ENCODE results near the gene UBL4A.

UBL4A gene

GRCh38 chrX:154463611-154464220 is 22.7 kb downstream of the UBL4A start:
- no peak overlapping the region for H3K4me3 ChIP-seq (ENCODE audit: low read depth in 1 of 2, low read length in 1 of 2)

GRCh38 chrX:154462396-154462795 is 24.0 kb downstream of the UBL4A start:
- Histone ChIP-seq H3K9me3 (no peaks in the 10 kb centered on the region), H3K27ac (no peak overlapping the region), H3K36me3 (no peaks in the 10 kb centered on the region), H3K4me3 (ENCODE audit: low read depth in 1 of 2, low read length in 1 of 2) (no peak overlapping the region), H3K4me1 (ENCODE audit: control insufficient read depth in 1 of 2, insufficient read depth in 1 of 2, low read depth in 1 of 2, low read length in 1 of 2) (peaks cover 5 to 6% of the 10 kb centered on the region in 2 experiments), H3K27me3 (peaks cover 20% of the 10 kb centered on the region)
- TF ChIP-seq CTCF (IDR thresholded peaks at IDR 0.05), result no peak

More at GRCh38 chrX:154463611-154464220, 22.7 kb downstream of the UBL4A start:
- TF ChIP-seq CTCF (IDR thresholded peaks at IDR 0.05), result no peak
- peaks cover 0 to 1% of the 10 kb centered on the region in 2 experiments for H3K4me1 ChIP-seq (ENCODE audit: control insufficient read depth in 1 of 2, insufficient read depth in 1 of 2, low read depth in 1 of 2, low read length in 1 of 2)
- no peaks in the 10 kb centered on the region for H3K36me3 ChIP-seq
- H3K27ac ChIP-seq, result no peak overlapping the region
- H3K27me3 ChIP-seq, result peaks cover 10% of the 10 kb centered on the region
- H3K9me3 ChIP-seq, result no peaks in the 10 kb centered on the region

GRCh38 chrX:154460326-154460725 is 26.1 kb downstream of the UBL4A start:
- Histone ChIP-seq H3K27ac (no peak overlapping the region), H3K4me1 (ENCODE audit: control insufficient read depth in 1 of 2, insufficient read depth in 1 of 2, low read depth in 1 of 2, low read length in 1 of 2) (peaks cover 6 to 7% of the 10 kb centered on the region in 2 experiments), H3K36me3 (no peaks in the 10 kb centered on the region), H3K9me3 (no peaks in the 10 kb centered on the region), H3K27me3 (peaks cover 27% of the 10 kb centered on the region), H3K4me3 (ENCODE audit: low read depth in 1 of 2, low read length in 1 of 2) (no peak overlapping the region)
- TF ChIP-seq CTCF (IDR thresholded peaks at IDR 0.05), result no peak

- Histone ChIP-seq H3K36me3 (no peaks in the 10 kb centered on the region), H3K4me3 (ENCODE audit: low read depth in 1 of 2, low read length in 1 of 2) (no peak overlapping the region), H3K4me1 (ENCODE audit: control insufficient read depth in 1 of 2, insufficient read depth in 1 of 2, low read depth in 1 of 2, low read length in 1 of 2) (peaks cover 6 to 7% of the 10 kb centered on the region in 2 experiments), H3K27ac (no peak overlapping the region), H3K27me3 (peaks cover 27% of the 10 kb centered on the region), H3K9me3 (no peaks in the 10 kb centered on the region)
- TF ChIP-seq CTCF (IDR thresholded peaks at IDR 0.05), result no peak
Measured at GRCh38 chrX:154459832-154460231, 26.6 kb downstream of the UBL4A start.

GRCh38 chrX:154458954-154459778 is 27.2 kb downstream of the UBL4A start:
- H3K27me3 ChIP-seq, result peaks cover 27% of the 10 kb centered on the region
- TF ChIP-seq CTCF (IDR thresholded peaks at IDR 0.05), result no peak
- no peaks in the 10 kb centered on the region for H3K36me3 ChIP-seq
- H3K27ac ChIP-seq, result no peak overlapping the region
- peaks cover 6 to 7% of the 10 kb centered on the region in 2 experiments for H3K4me1 ChIP-seq (ENCODE audit: control insufficient read depth in 1 of 2, insufficient read depth in 1 of 2, low read depth in 1 of 2, low read length in 1 of 2)
- no peak overlapping the region for H3K4me3 ChIP-seq (ENCODE audit: low read depth in 1 of 2, low read length in 1 of 2)
- no peaks in the 10 kb centered on the region for H3K9me3 ChIP-seq
